Hepatocyte (in vitro differentiated cells): ENCODE measurements around the gene FUS. TPM values are rescaled to one million over a fixed set of nuclear protein-coding genes. Genes with fewer than 3 reads are reported as not detected.

Experiments
- DNase-seq: peaks from one replicate; pipeline ENCODE4 v3.0.0-alpha.2; 2016; ENCODE audit warnings: low spot score
- H2AFZ ChIP-seq: fragments of 200-600 bp; sonication (generic); 2 replicates; pipeline ENCODE4 v1.6.0; 2016; ENCODE audit warnings: antibody characterized with exemption, mild to moderate bottlenecking
- H3K27ac ChIP-seq: fragments of 200-600 bp; sonication (generic); 2 replicates; pipeline ENCODE4 v1.5.1; 2016; ENCODE audit warnings: mild to moderate bottlenecking
- H3K27me3 ChIP-seq: fragments of 200-600 bp; sonication (generic); 2 replicates; pipeline ENCODE4 v1.6.1; 2016
- H3K36me3 ChIP-seq: fragments of 200-600 bp; sonication (generic); replicated peaks from 2 replicates; pipeline ENCODE4 v1.5.1; 2016; ENCODE audit warnings: low read depth; ENCODE audit not compliant: insufficient read depth
- H3K4me1 ChIP-seq: fragments of 200-600 bp; sonication (generic); 2 replicates; pipeline ENCODE4 v1.5.1; 2016; ENCODE audit warnings: mild to moderate bottlenecking, moderate library complexity; ENCODE audit not compliant: insufficient read depth
- H3K4me2 ChIP-seq: fragments of 200-600 bp; sonication (generic); 2 replicates; pipeline ENCODE4 v1.6.0; 2016
- H3K4me3 ChIP-seq: fragments of 200-600 bp; sonication (generic); 2 replicates; pipeline ENCODE4 v1.5.1; 2016; ENCODE audit warnings: mild to moderate bottlenecking
- H3K79me2 ChIP-seq: fragments of 200-600 bp; sonication (generic); 2 replicates; pipeline ENCODE4 v1.6.0; 2017; ENCODE audit warnings: mild to moderate bottlenecking
- H3K9me2 ChIP-seq: fragments of 200-600 bp; sonication (generic); replicated peaks from 2 replicates; pipeline ENCODE4 v1.6.0; 2017; ENCODE audit warnings: mild to moderate bottlenecking; ENCODE audit not compliant: insufficient read depth
- H3K9me3 ChIP-seq: fragments of 200-600 bp; sonication (generic); 2 replicates; pipeline ENCODE4 v1.5.1; 2016; ENCODE audit warnings: low read depth, mild to moderate bottlenecking
- H4K20me1 ChIP-seq: fragments of 200-600 bp; sonication (generic); 2 replicates; pipeline ENCODE4 v1.6.0; 2016; ENCODE audit warnings: mild to moderate bottlenecking; ENCODE audit not compliant: insufficient read depth, poor library complexity, severe bottlenecking
- EZH2 ChIP-seq: fragments of 200-600 bp; sonication (generic); IDR thresholded peaks from 2 replicates; pipeline ENCODE4 v1.6.1; 2016; ENCODE audit warnings: antibody characterized with exemption, mild to moderate bottlenecking, borderline replicate concordance
- EZH2phosphoT487 ChIP-seq: fragments of 200-600 bp; sonication (generic); IDR thresholded peaks from one replicate; pipeline ENCODE4 v1.6.1; 2018; ENCODE audit warnings: antibody characterized with exemption, mild to moderate bottlenecking, low read depth, moderate library complexity; ENCODE audit not compliant: unreplicated experiment, severe bottlenecking
- WGBS: methylation state at CpG from one replicate; pipeline ENCODE4 v1.1.6; 2016; ENCODE audit warnings: low lambda C conversion rate; ENCODE audit errors: missing lambda C conversion rate; 5-methylcytosine and 5-hydroxymethylcytosine counted together
- polyA plus RNA-seq: library from polyadenylated mRNA; unstranded; fragments of >200 nt; fragmentation: Nextera tagmentation; extraction: Ambion mirVana; gene quantifications from 2 replicates; pipeline ENCODE4 v1.2.1, GENCODE V29; 2016
- total RNA-seq: library from RNA; depleted of rRNA; stranded (reverse); fragments of >200 nt; gene quantifications from 2 replicates; pipeline ENCODE4 v1.2.3, GENCODE V29; 2014
- TF ChIP-seq, protein P1 (sequence below): fragments of 200-600 bp; sonication (generic); IDR thresholded peaks from 2 replicates; pipeline ENCODE4 v1.5.1; 2016; ENCODE audit warnings: antibody characterized with exemption, mild to moderate bottlenecking; ENCODE audit not compliant: poor library complexity

Gene FUS
- total and polyA plus RNA-seq, 2 experiments from 2014 or later: 47.4 to 327 TPM

DNA sequence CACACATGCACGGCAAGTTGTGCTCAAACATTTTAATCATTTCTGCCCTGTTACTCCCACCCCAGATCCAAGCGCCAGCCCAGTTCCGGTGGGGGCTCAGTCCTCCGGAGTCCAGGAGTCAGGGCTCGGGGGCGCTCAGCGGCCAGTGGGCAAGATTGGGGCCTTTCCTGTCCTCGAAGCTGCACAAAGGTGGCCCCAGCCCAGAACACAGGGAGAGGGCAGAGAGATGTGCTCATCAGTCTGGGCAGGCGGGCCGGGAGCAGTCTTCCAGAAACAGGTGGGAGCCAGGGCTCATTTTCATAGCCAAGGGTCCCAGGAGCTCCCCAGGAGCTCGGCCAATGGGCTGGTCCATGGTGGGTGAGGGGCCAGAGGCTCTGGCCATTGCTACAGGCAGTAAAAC lies 48.5 kb upstream of the FUS start:
- Histone ChIP-seq H3K4me1 (peaks cover 57% of the 10 kb centered on the region), H3K4me2 (peak overlapping the region; percentile 50), H3K79me2 (peaks cover 26% of the 10 kb centered on the region), H3K4me3 (no peak overlapping the region), H3K9me3 (no peaks in the 10 kb centered on the region), H3K9me2 (no peaks in the 10 kb centered on the region), H3K36me3 (no peaks in the 10 kb centered on the region), H3K27ac (peak overlapping the region; percentile 98), H3K27me3 (no peaks in the 10 kb centered on the region), H4K20me1 (peaks cover 4% of the 10 kb centered on the region), H2AFZ (no peak overlapping the region)
- WGBS: 84% methylated on average over 11 of the region's 11 CpGs
- no peak for DNase-seq
- no peak for TF ChIP-seq EZH2
- TF ChIP-seq EZH2phosphoT487: no peak

DNA sequence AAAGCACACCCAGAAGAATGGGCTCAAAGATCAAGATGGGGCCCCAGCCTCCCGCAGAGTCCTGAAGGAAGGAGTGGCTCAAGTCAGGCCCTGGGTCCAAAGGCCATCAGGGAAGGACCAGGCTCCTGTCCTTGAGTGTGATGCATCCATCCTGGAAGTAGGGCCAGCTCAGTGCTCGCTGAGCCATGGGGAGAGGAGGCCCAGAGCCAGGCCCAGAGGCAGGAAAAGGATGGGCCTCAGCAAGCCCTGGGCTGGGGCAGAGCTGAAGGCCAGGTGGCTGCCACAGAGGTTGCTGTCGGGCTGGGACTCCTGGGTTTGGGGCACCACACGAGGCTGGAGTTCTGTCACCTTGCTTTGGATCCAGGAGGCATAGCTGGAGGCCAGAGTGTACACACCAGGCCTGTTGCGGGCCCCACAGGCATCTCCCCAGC lies 48.1 kb upstream of the FUS start:
- H3K36me3 ChIP-seq: no peaks in the 10 kb centered on the region
- H3K79me2 ChIP-seq: peaks cover 26% of the 10 kb centered on the region
- peaks cover 57% of the 10 kb centered on the region for H3K4me1 ChIP-seq
- WGBS: 77% methylated on average over 5 of the region's 5 CpGs
- H3K27ac ChIP-seq: peak overlapping the region; percentile 98
- no peak overlapping the region for H3K4me3 ChIP-seq
- H4K20me1 ChIP-seq: peaks cover 4% of the 10 kb centered on the region
- H3K9me3 ChIP-seq: no peaks in the 10 kb centered on the region
- peak overlapping the region; percentile 50 for H3K4me2 ChIP-seq
- no peaks in the 10 kb centered on the region for H3K27me3 ChIP-seq
- H2AFZ ChIP-seq: no peak overlapping the region
- peak; percentile 72 for DNase-seq
- no peak for TF ChIP-seq EZH2
- TF ChIP-seq EZH2phosphoT487: no peak
- TF ChIP-seq, protein P1, sequence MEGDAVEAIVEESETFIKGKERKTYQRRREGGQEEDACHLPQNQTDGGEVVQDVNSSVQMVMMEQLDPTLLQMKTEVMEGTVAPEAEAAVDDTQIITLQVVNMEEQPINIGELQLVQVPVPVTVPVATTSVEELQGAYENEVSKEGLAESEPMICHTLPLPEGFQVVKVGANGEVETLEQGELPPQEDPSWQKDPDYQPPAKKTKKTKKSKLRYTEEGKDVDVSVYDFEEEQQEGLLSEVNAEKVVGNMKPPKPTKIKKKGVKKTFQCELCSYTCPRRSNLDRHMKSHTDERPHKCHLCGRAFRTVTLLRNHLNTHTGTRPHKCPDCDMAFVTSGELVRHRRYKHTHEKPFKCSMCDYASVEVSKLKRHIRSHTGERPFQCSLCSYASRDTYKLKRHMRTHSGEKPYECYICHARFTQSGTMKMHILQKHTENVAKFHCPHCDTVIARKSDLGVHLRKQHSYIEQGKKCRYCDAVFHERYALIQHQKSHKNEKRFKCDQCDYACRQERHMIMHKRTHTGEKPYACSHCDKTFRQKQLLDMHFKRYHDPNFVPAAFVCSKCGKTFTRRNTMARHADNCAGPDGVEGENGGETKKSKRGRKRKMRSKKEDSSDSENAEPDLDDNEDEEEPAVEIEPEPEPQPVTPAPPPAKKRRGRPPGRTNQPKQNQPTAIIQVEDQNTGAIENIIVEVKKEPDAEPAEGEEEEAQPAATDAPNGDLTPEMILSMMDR: no peak
- no peaks in the 10 kb centered on the region for H3K9me2 ChIP-seq

DNA sequence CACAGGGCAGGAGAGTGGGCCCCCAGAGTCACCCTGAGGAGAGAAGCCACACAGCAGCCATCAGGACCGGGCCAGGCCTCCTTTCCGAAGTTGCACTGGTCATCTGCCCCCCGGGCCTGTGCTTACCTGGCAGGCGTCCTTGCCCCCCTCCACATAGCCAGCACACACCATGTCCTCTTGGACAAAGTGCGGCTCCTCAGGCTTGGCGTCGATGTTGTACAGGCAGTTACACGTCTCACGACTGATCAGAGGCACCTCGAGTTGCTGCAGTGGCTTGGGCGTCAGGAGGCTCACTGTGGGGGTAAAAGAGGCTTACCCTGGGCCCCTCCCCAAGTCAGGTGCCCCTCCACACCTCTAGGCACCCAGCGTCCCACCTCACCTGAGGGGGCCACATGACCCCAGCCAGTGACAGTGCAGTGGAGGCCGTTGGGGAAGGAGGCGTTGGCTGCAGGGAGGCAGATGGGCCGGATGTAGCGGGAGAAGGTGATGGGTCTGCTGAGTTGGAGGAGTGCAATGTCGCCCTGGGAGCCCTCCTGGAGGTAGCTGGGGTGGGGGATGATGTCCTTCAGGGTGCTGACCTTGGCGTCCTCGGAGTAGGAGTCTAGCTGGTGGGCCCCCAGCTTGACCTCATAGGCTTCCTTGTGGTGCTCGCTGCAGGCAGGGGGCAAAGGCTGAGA lies 47.5 kb upstream of the FUS start:
- H4K20me1 ChIP-seq: peaks cover 4% of the 10 kb centered on the region
- peak; percentile 7 for DNase-seq
- H3K4me1 ChIP-seq: peaks cover 57% of the 10 kb centered on the region
- H3K27ac ChIP-seq: peak overlapping the region; percentile 98
- no peaks in the 10 kb centered on the region for H3K9me3 ChIP-seq
- WGBS: 92% methylated on average over 20 of the region's 20 CpGs
- H3K36me3 ChIP-seq: no peaks in the 10 kb centered on the region
- H3K79me2 ChIP-seq: peaks cover 28% of the 10 kb centered on the region
- no peaks in the 10 kb centered on the region for H3K9me2 ChIP-seq
- H2AFZ ChIP-seq: no peak overlapping the region
- H3K27me3 ChIP-seq: no peaks in the 10 kb centered on the region
- TF ChIP-seq EZH2phosphoT487: no peak
- TF ChIP-seq EZH2: no peak
- TF ChIP-seq, protein P1: no peak
- peak overlapping the region; percentile 76 for H3K4me2 ChIP-seq
- H3K4me3 ChIP-seq: no peak overlapping the region

DNA sequence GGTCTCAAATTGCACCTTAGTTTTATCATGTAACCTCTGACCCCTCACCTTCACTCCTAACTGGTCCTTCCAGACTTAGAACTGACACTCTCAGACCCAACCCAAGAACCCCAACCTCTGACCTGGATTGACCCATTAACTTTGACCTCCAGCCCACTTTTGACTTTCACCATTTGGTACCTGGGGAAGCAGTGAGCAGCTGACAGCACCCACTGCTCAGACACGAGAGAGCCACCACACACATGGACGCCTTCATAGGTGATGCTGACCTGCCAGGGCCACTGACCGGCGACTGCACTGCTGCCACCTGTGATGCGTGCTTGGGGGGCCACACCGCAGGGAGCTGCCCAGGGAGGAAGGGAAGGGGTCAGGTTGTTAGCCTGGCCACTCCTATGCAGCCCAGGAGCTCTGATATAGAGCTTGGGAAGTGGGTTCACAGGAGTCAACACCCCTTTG lies 46.9 kb upstream of the FUS start:
- 88% methylated on average over 6 of the region's 6 CpGs for WGBS
- H4K20me1 ChIP-seq: peaks cover 4% of the 10 kb centered on the region
- TF ChIP-seq, protein P1: no peak
- TF ChIP-seq EZH2phosphoT487 (no peak), EZH2 (no peak)
- no peak overlapping the region for H2AFZ ChIP-seq
- no peaks in the 10 kb centered on the region for H3K9me2 ChIP-seq
- H3K79me2 ChIP-seq: peaks cover 28% of the 10 kb centered on the region
- H3K4me3 ChIP-seq: no peak overlapping the region
- H3K4me1 ChIP-seq: peaks cover 55% of the 10 kb centered on the region
- no peaks in the 10 kb centered on the region for H3K36me3 ChIP-seq
- H3K9me3 ChIP-seq: no peaks in the 10 kb centered on the region
- no peaks in the 10 kb centered on the region for H3K27me3 ChIP-seq
- peak overlapping the region; percentile 76 for H3K4me2 ChIP-seq
- peak overlapping the region; percentile 98 for H3K27ac ChIP-seq
- no peak for DNase-seq
